CD14-positive monocyte (primary cell): ENCODE measurements around the gene SDCBP2. TPM values are rescaled to one million over a fixed set of nuclear protein-coding genes. Genes with fewer than 3 reads are reported as not detected.

ENCODE experiments used
- DNase-seq, 3 donors: peaks; one replicate each; pipeline ENCODE4 v3.0.0-alpha.2; 2011 to 2022
- H2AFZ ChIP-seq: 2 replicates; pipeline ENCODE4 v1.6.0; 2012; ENCODE audit warnings: mild to moderate bottlenecking, low read depth, low read length, inconsistent platforms; ENCODE audit not compliant: insufficient read depth, poor library complexity, severe bottlenecking
- H3K27ac ChIP-seq, 2 donors: 1 replicate in 1 of 2; 2 replicates in 1 of 2; pipeline ENCODE4 v1.5.1; 2012 to 2013; ENCODE audit warnings: low read length in 2 of 2, control low read depth in 1 of 2, inconsistent platforms in 1 of 2, low read depth in 1 of 2, mild to moderate bottlenecking in 1 of 2
- H3K27me3 ChIP-seq, 2 donors: one replicate each; pipeline versions ENCODE4 v1.6.0 to v1.6.1; 2011 to 2013; ENCODE audit warnings: low read length in 2 of 2; ENCODE audit not compliant: control insufficient read depth in 2 of 2, insufficient read depth in 2 of 2
- H3K36me3 ChIP-seq, 2 donors: replicated peaks in 1 of 2; 1 replicate in 1 of 2; 2 replicates in 1 of 2; pipeline versions ENCODE4 v1.5.1 to v1.6.1; 2012 to 2013; ENCODE audit warnings: low read length in 2 of 2, control low read depth in 1 of 2, inconsistent platforms in 1 of 2, mild to moderate bottlenecking in 1 of 2; ENCODE audit not compliant: insufficient read depth in 2 of 2, control insufficient read depth in 1 of 2
- H3K4me1 ChIP-seq, 2 donors: 1 replicate in 1 of 2; 2 replicates in 1 of 2; pipeline versions ENCODE4 v1.5.1 to v1.6.1; 2012 to 2013; ENCODE audit warnings: low read length in 2 of 2, control low read depth in 1 of 2, inconsistent platforms in 1 of 2, mild to moderate bottlenecking in 1 of 2, moderate library complexity in 1 of 2; ENCODE audit not compliant: insufficient read depth in 2 of 2, control insufficient read depth in 1 of 2
- H3K4me2 ChIP-seq: replicated peaks from 2 replicates; pipeline ENCODE3; 2012; ENCODE audit warnings: low read length, moderate library complexity, mild to moderate bottlenecking; ENCODE audit not compliant: poor library complexity, severe bottlenecking; ENCODE audit errors: extremely low read depth
- H3K4me3 ChIP-seq, 3 experiments: fragments of 200-600 bp in 1 of 3; sonication (generic) in 1 of 3; replicated peaks in 1 of 3; 1 replicate in 2 of 3; 2 replicates in 1 of 3; pipeline ENCODE4 v1.5.1; 2011 to 2013; ENCODE audit warnings: low read length in 3 of 3, mild to moderate bottlenecking in 3 of 3, control low read depth in 2 of 3, low read depth in 2 of 3, inconsistent platforms in 1 of 3, moderate library complexity in 1 of 3
- H3K79me2 ChIP-seq: 2 replicates; pipeline ENCODE4 v1.6.0; 2012; ENCODE audit warnings: mild to moderate bottlenecking, control low read depth, inconsistent platforms, low read length, moderate library complexity; ENCODE audit not compliant: insufficient read depth
- H3K9ac ChIP-seq: 2 replicates; pipeline ENCODE4 v1.6.0; 2017; ENCODE audit warnings: low read length, mild to moderate bottlenecking; ENCODE audit not compliant: insufficient read depth, poor library complexity, severe bottlenecking
- H3K9me3 ChIP-seq, 2 donors: replicated peaks in 1 of 2; 1 replicate in 1 of 2; 2 replicates in 1 of 2; pipeline versions ENCODE4 v1.5.1 to v1.6.1; 2012 to 2013; ENCODE audit warnings: low read length in 2 of 2, control low read depth in 1 of 2; ENCODE audit not compliant: control insufficient read depth in 1 of 2, insufficient read depth in 1 of 2
- H4K20me1 ChIP-seq: 2 replicates; pipeline ENCODE4 v1.6.0; 2012; ENCODE audit warnings: mild to moderate bottlenecking, low read length, control low read depth, moderate library complexity; ENCODE audit not compliant: insufficient read depth
- H3K27ac Mint-ChIP-seq, 7 donors: one replicate each; pipeline ENCODE4 v1.8.0; 2020; ENCODE audit warnings: mild to moderate bottlenecking in 7 of 7, mixed read lengths in 7 of 7, moderate library complexity in 6 of 7, inconsistent platforms in 2 of 7
- H3K27me3 Mint-ChIP-seq, 3 donors: one replicate each; pipeline ENCODE4 v1.8.0; 2021 to 2022; ENCODE audit warnings: low read depth in 3 of 3, mild to moderate bottlenecking in 3 of 3, mixed read lengths in 3 of 3, moderate library complexity in 3 of 3, inconsistent platforms in 1 of 3
- H3K36me3 Mint-ChIP-seq, 2 donors: one replicate each; pipeline ENCODE4 v1.8.0; 2020; ENCODE audit warnings: mixed read lengths in 2 of 2, inconsistent platforms in 1 of 2, mild to moderate bottlenecking in 1 of 2
- H3K4me1 Mint-ChIP-seq: one replicate; pipeline ENCODE4 v1.8.0; 2020; ENCODE audit warnings: mild to moderate bottlenecking, mixed read lengths
- H3K4me3 Mint-ChIP-seq, 2 donors: one replicate each; pipeline ENCODE4 v1.8.0; 2020; ENCODE audit warnings: mild to moderate bottlenecking in 2 of 2, mixed read lengths in 2 of 2, moderate library complexity in 1 of 2
- H3K9me3 Mint-ChIP-seq, 7 donors: one replicate each; pipeline ENCODE4 v1.8.0; 2020 to 2022; ENCODE audit warnings: mixed read lengths in 7 of 7, mild to moderate bottlenecking in 6 of 7, moderate library complexity in 6 of 7, inconsistent platforms in 2 of 7
- CTCF ChIP-seq: fragments of 200-600 bp; IDR thresholded peaks from one replicate; pipeline ENCODE4 v1.8.0; 2022; ENCODE audit warnings: antibody characterized with exemption, mild to moderate bottlenecking
- WGBS: methylation state at CpG from one replicate; pipeline ENCODE4 v1.1.5; 2013; ENCODE audit warnings: missing lambda C conversion rate; ENCODE audit not compliant: insufficient coverage; 5-methylcytosine and 5-hydroxymethylcytosine counted together
- intact Hi-C, 2 donors: fragments of 100-400 bp; cut with micrococcal nuclease; formaldehyde crosslinking; loops; one replicate each; pipeline versions ENCODE4 v1.15.0 to v1.15.1; 2023
- polyA plus RNA-seq, 3 donors: library from polyadenylated mRNA; depleted of rRNA in 1 of 3; unstranded in 2 of 3; stranded (reverse) in 1 of 3; fragments of 300-500 nt in 2 of 3; fragments of >200 nt in 1 of 3; fragmentation: Illumina TruSeq in 2 of 3; gene quantifications; 1 replicate in 2 of 3; 2 replicates in 1 of 3; pipeline ENCODE4 v1.2.3, GENCODE V29; 2012 to 2021

SDCBP2 gene
- polyA plus RNA-seq, 3 donors = 0.69 to 1.0 (median 0.71) TPM

GRCh38 chr20:1266167-1266973 lies 62.6 kb downstream of the SDCBP2 start, which contains the start of gene SNPH:
Gene SNPH (plus strand): TSS chr20:1266294. CDS start chr20:1296240, 29,946 bp downstream.
- Mint-ChIP-seq H3K9me3 (peaks cover 0 to 25% (median 12%) of the 10 kb centered on the region in 7 donors), H3K4me1 (peaks cover 10% of the 10 kb centered on the region), H3K4me3 (peak within 1 kb of the TSS; percentile 63 to 82), H3K27ac (no peak within 1 kb of the TSS), H3K36me3 (peaks cover 0 to 9% of the 10 kb centered on the region in 2 donors), H3K27me3 (peaks cover 31 to 52% (median 39%) of the 10 kb centered on the region in 3 donors)
- Histone ChIP-seq H2AFZ (peak within 1 kb of the TSS; percentile 76), H3K9ac (no peak within 1 kb of the TSS), H3K4me3 (peak within 1 kb of the TSS; percentile 24 to 69 (median 28)), H3K79me2 (no peaks in the 10 kb centered on the region), H3K36me3 (no peaks in the 10 kb centered on the region), H3K27me3 (peaks cover 23 to 52% of the 10 kb centered on the region in 2 donors), H3K9me3 (peaks cover 4 to 8% of the 10 kb centered on the region in 2 donors), H3K4me2 (peak within 1 kb of the TSS; percentile 81), H3K27ac (no peak within 1 kb of the TSS), H4K20me1 (no peaks in the 10 kb centered on the region), H3K4me1 (peaks cover 6 to 12% of the 10 kb centered on the region in 2 donors)
- intact Hi-C loops = no loop called here
- WGBS = under 1% methylated on average over 48 of the region's 61 CpGs
- DNase-seq = peak in 2 of 3 donors; percentile 5 to 13
- no peak for TF ChIP-seq CTCF

- peak overlapping the region in 1 of 3 experiments; percentile 69 for H3K4me3 ChIP-seq
- H3K4me1 ChIP-seq = peaks cover 6 to 12% of the 10 kb centered on the region in 2 donors
- no peak for DNase-seq
- no peaks in the 10 kb centered on the region for H3K36me3 ChIP-seq
- TF ChIP-seq CTCF = no peak
- no peak overlapping the region for H3K27ac Mint-ChIP-seq
- H3K27ac ChIP-seq = no peak overlapping the region
- H3K4me3 Mint-ChIP-seq = peak overlapping the region; percentile 63 to 82
- H3K9ac ChIP-seq = no peak overlapping the region
- peak overlapping the region; percentile 81 for H3K4me2 ChIP-seq
- H2AFZ ChIP-seq = peak overlapping the region; percentile 76
- peaks cover 4 to 8% of the 10 kb centered on the region in 2 donors for H3K9me3 ChIP-seq
- H3K79me2 ChIP-seq = no peaks in the 10 kb centered on the region
- H3K36me3 Mint-ChIP-seq = peaks cover 0 to 9% of the 10 kb centered on the region in 2 donors
- no peaks in the 10 kb centered on the region for H4K20me1 ChIP-seq
- peaks cover 10% of the 10 kb centered on the region for H3K4me1 Mint-ChIP-seq
- peaks cover 25 to 54% of the 10 kb centered on the region in 2 donors for H3K27me3 ChIP-seq
- peaks cover 0 to 25% (median 12%) of the 10 kb centered on the region in 7 donors for H3K9me3 Mint-ChIP-seq
- H3K27me3 Mint-ChIP-seq = peaks cover 31 to 55% (median 41%) of the 10 kb centered on the region in 3 donors
- intact Hi-C loops = no loop called here
- WGBS = 7% methylated on average over 3 of the region's 10 CpGs
Observed at GRCh38 chr20:1265916-1266166, 63.1 kb downstream of the SDCBP2 start.
